GM18868 (cell line): Measurements from ENCODE around the gene ACVR1B.

Experiments
- ATAC-seq: cut with Tn5 transposase; IDR thresholded peaks from one replicate; pipeline ENCODE4 v1.9.1; 2021; ENCODE audit warnings: mild to moderate bottlenecking, moderate library complexity; ENCODE audit not compliant: unreplicated experiment

The ACVR1B gene

GRCh38 chr12:52042706-52043385 lies 91.3 kb downstream of the ACVR1B start:
- ATAC-seq, result no peak

GRCh38 chr12:52043386-52044212 lies 92.1 kb downstream of the ACVR1B start:
- no peak for ATAC-seq

GRCh38 chr12:52044292-52044983 lies 92.9 kb downstream of the ACVR1B start:
- ATAC-seq, result no peak

- ATAC-seq, result no peak
Measured at GRCh38 chr12:52045794-52046199, 94.3 kb downstream of the ACVR1B start.
